D341Med (cell line): ENCODE results near the gene RRBP1.

Experiments
- DNase-seq: peaks from one replicate; pipeline ENCODE4 v3.0.0; 2012; ENCODE audit warnings: low spot score

RRBP1 gene

DNA sequence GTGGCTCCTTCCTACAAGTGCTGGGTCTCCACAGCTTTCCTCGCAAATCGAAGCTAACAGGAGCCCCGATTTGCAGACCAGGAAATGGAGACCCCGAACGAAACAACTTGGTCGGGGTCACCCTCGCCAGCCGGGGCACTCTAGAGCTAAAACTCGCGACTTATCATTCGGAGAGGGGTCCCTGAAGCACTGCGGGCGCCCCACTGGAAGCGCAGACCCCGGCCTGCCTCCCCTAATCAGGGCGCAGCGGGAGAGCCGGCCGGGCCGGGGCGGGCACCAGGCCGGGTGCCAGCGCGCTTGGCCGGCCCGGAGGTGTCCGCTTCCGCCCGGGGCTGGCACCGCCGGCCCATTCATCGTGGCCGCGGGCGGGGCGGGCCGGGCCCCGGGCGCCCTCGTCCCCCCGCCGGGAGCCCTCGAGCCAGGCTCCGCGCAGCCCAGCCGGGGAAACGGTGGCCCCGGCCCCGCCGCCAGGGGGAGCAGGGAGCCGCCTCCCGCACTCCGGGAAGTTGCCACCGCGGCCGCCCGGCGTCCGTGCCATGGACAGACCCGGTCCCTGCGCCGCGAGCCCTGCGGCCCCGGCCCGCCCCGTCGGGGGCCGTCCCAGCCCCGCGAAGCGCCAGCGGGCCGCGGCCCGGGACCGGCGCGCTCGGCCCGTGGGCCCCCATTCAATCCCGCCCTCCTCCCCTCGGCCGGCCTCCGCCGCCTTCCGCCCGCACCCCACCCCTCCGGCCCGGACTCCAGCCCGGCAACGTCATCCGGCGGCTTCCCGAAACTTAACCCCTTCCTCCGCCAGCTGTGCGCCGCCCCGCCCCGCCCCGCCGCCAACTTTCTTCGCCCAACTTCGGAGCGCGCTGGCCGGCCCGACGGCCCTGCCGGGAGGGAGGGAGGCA is 961 bp downstream of the RRBP1 start:
- peak; percentile 93 for DNase-seq

DNA sequence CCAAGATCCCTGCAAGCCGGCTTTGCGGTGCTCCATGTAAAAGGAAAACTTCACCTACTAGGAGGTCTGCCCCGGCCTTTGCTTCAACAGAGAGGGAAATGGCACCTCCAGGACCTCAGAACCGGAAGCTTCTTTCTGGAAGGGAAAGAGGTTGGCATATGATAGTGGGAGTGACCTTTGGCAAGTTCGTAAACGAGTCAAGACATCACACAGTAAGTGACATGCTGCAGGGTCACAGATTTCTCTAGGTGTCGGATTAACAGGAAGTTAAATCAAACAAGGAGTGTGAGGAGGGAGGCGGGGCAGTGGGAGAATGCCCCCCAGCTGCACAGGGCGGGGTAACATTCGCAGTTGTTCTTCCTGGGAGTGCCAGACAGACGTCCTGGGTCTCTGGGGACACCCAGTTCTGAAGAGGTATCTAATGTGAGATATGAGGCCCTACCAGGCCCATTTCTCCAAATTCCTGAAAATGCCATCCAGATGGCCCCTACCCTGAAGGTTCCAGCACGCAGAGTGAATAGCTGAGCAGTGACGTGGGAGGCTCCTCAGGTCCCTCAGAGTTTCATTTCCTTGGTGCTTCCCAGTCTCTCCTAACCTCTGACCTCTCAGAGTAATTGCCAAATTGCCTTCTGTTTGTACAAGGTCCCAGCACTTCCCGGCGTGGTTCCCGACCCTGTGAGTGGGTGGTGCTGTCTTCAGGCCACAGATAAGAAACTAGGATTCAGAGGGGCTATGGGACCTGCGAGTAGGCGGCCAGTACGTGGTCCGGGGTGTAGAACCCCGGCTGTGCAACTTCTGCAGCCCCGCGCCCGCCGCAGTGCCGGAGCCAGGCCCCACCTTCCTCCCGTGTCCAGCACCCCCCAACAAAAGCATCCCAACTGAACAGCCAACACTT is 1.9 kb downstream of the RRBP1 start:
- no peak for DNase-seq

- no peak for DNase-seq
Observed at GRCh38 chr20:17678886-17679285, 3.2 kb downstream of the RRBP1 start.

DNA sequence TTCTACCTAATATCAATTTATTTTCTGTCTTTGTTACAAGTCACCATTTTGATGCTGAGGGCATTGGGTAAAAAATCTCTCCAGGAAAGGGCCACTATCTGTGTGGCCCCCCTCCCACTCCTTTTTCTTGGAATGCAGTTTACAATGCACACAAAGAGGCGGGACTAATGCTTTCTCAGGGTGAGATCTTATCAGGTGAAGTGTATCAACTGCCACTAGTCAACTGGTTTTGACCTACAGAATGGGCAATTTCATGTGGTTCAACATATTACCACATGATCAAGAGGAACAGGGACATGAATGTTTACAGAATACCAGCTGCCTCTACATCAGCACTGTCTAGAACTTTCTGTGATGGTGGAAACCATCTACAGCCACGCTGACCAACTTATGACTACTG is 3.7 kb downstream of the RRBP1 start:
- DNase-seq: no peak

DNA sequence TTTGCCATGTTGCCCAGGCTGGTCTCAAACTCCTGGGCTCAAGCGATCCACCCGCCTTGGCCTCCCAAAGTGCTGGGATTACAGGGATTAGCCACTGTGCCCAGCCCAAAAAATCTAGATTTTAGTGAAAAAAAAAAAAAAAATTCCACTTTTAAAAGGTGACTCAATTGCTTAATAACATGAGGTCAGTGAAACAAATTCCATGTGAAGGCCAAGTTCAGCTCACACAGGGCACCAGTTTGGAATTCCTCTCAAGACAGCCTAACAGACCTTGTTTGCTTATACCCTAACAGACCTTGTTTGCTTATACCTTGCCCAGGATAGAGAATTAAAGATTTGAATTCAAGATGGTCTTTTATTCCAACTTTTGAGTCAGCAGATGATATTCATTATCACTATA is 5.1 kb downstream of the RRBP1 start:
- no peak for DNase-seq

DNA sequence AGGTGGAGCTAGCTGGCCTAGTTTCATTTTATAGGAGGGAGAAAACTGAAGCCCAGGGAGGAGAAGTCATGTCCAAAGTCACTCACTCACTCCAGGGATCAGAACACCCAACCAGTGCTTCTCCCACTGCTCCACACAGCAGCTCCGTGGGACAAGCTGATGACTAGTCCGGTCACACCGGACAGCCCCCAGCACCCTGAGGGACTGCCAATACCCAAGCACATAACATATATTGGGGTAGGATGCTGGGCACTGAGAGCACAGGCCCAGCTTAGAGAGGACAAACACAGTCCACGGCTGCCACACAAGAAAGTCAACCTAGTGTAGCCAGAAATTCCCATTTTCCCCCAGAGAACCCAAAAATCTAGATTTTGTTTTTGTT is 5.7 kb downstream of the RRBP1 start:
- DNase-seq: no peak

GRCh38 chr20:17675519-17676377 is 6.3 kb downstream of the RRBP1 start:
- DNase-seq: no peak

DNA sequence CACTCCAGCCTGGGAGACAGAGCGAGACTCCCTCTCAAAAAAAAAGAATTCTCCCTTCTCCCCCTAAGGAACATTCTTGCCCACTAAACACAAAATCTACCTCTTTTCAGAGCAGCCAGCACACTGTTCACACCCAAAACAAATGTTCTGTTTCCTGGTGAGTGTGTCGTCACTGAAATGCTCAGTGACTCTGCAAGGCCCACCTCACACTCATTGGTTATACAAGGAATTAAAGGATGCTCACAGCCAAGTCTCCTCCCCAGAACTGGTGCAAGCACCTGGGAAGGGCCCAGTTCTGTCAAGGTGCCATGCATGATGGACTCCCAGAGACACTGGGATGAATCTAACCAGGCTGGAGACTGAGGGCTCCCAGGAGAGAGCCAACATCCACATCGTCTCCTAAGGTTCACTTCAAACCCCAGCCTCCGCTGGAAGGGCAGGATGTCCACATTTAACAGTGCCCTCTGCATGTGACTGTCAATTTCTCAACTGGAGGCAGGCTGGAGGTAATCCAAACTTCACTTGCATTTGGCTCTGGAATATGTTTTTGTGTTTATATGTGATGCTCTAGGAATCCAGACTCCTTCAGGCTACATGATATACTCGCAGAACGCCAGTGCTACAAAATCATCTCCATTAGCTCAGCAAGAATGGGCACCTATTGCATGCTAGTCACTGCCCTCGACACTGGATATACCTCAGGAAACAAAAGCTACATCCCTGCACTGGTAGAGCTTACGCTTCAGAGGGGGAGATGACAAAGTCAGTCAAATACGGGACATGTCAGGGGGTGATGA is 7.1 kb downstream of the RRBP1 start:
- no peak for DNase-seq

DNA sequence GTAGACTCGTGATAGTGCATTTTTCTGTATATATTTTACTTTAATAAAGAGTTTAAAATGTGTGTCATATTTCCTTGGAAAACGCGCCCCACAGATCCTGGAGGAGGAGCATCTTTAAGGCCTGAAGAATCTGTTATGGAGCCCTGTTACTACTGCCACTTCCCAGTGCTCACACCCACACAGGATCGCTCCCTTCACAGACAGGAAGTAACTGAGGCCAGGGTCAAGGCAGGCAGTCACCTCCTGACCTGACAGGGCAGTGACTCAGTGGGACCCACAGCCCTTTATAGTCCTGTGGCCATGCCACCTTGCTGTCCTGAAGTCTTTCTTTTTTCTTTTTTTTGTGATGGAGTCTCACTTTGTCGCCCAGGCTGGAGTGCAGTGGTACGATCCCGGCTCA is 9.0 kb downstream of the RRBP1 start:
- no peak for DNase-seq

GRCh38 chr20:17671565-17671964 is 10.5 kb downstream of the RRBP1 start:
- no peak for DNase-seq

DNA sequence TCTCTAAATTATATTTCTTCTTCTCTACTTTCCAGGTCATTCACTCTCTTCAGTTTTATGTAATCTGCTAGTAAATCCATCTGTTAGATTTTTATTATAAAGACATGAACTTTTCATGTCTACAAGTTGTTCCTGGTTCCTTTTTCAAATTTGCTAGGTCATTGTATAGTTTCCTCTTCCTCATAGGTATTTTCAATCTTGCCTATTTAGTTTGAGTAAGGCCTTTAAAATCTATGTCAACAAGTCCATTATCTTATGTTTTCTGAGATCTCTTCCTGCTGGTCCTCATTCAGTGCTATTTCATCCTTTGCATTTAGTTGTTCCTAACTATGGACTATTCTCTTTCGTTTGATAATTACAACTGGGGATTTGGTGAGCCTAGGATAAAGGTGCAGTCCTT is 11.0 kb downstream of the RRBP1 start:
- no peak for DNase-seq

DNA sequence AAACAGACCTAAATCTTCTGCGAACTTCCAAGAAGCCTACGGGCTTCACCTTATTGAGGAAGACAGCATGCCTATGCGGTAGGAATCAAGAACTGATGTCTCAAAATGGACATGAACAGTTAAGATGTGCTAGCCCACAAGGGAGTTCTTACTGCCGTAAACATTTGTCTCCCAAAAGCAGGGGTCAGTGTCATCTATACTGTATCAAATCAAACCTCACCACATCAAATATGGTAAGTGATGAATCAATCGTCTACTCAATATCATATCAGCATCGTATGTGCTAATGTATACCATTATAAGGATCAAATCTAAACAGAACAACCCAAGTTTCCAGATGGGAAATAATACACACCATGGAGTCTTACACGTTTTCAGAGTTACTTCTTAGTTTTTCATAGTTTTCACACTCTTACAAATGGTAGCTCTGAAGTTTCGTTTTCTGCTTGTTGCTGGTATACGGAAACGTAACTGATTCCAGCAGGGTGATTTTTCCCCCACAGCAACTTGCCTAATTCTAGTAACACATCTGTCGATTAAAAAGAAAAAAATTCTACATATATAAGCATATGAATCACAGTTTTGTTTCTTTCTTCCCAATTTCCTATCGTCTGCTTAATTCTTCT is 12.6 kb downstream of the RRBP1 start:
- DNase-seq: no peak

GRCh38 chr20:17668432-17668831 is 13.6 kb downstream of the RRBP1 start:
- DNase-seq: no peak

GRCh38 chr20:17667445-17667844 is 14.6 kb downstream of the RRBP1 start:
- no peak for DNase-seq

DNA sequence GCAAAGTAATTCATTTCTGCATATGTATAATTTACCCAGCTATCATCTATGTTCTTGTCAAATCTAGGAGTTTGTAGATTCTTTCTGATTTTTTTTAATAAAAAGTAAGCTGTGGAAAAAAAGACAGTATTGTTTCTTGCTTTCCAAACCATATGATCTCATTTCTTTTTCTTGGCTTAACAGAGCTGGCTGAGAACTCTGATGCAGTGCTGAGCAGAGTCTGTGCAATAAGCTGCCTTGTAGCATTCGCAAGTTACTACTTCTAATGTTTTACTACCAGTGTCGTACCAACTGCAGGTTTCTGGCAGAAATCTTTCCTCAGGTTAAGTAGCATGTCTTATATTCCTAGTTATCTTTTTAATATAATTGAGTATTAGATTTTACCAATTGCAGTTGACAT is 15.6 kb downstream of the RRBP1 start:
- DNase-seq: no peak

GRCh38 chr20:17665756-17666155 is 16.3 kb downstream of the RRBP1 start:
- no peak for DNase-seq

DNA sequence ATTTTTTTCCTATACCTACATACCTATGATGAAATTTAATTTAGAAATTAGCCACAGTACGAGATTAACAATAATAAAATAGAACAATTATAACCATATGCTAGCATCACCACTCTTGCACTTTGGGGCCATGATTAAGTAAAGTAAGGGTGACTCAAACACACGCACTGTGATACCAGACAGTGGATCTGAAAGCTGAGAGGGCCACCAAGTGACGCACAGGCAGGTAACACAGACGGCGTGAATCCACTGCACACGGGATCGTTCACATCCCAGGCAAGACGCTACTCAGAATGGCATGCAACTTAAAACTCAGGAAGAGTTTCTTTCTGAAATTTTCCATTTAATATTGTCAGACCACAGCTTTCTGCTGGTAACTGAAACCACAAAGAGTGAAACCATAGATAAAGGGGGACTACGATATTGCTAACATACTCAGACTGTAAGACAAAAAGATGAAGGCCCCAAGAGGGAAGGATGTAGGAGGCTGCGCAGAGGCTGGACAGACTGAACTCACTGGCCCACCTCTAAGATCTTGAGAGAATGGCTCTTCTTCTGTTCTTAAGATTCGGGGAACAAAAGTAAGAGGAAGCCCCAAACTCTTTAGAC is 17.9 kb downstream of the RRBP1 start:
- DNase-seq: no peak

GRCh38 chr20:17663486-17663885 is 18.6 kb downstream of the RRBP1 start:
- DNase-seq: no peak

DNA sequence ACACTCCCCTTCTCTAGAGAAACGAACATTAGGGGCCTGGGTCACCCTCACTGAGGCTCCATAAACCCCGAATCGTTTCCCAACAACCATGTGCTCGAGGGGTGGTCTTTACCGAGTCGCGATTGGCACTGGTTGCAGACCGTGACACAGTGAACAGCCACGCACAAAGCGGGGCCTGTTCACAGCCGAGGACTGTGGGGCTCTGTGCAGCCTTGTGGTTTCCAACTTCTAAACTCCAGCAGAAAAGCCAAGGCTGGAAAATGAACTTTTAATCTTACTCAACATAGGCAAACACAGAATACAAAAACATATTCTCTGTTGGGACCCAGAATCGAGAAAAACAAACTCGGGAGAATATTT is 19.0 kb downstream of the RRBP1 start:
- DNase-seq: no peak

GRCh38 chr20:17662333-17663039 is 19.6 kb downstream of the RRBP1 start:
- DNase-seq: no peak
